HEK293T (cell line): Measurements from ENCODE around the gene RBM26.

Experiments used
- BHLHE40 ChIP-seq: fragments of 450-650 bp; IDR thresholded peaks from 2 replicates; pipeline ENCODE4 v1.6.1; 2016; ENCODE audit warnings: mild to moderate bottlenecking, moderate library complexity, borderline replicate concordance
- CTBP1 ChIP-seq: fragments of 450-650 bp; IDR thresholded peaks from 2 replicates; pipeline ENCODE4 v1.6.1; 2016; ENCODE audit warnings: borderline replicate concordance
- FOXA1 ChIP-seq: fragments of 450-650 bp; IDR thresholded peaks from 2 replicates; pipeline ENCODE4 v1.6.1; 2016; ENCODE audit warnings: mild to moderate bottlenecking
- FOXK2 ChIP-seq: fragments of 450-650 bp; IDR thresholded peaks from 2 replicates; pipeline ENCODE4 v1.6.1; 2016; ENCODE audit warnings: mild to moderate bottlenecking
- FOXM1 ChIP-seq: fragments of 450-650 bp; IDR thresholded peaks from 2 replicates; pipeline ENCODE4 v1.6.1; 2017; ENCODE audit warnings: mild to moderate bottlenecking, borderline replicate concordance
- L3MBTL2 ChIP-seq: fragments of 450-650 bp; conservative IDR thresholded peaks from 2 replicates; pipeline ENCODE4 v1.6.1; 2016; ENCODE audit warnings: mild to moderate bottlenecking
- LEF1 ChIP-seq: fragments of 450-650 bp; IDR thresholded peaks from 2 replicates; pipeline ENCODE4 v1.6.1; 2017; ENCODE audit warnings: mild to moderate bottlenecking, borderline replicate concordance
- NFRKB ChIP-seq: fragments of 450-650 bp; IDR thresholded peaks from 2 replicates; pipeline ENCODE4 v1.6.1; 2016; ENCODE audit warnings: mild to moderate bottlenecking, moderate library complexity
- SP1 ChIP-seq: fragments of 450-650 bp; IDR thresholded peaks from 2 replicates; pipeline ENCODE4 v1.6.1; 2017
- TF ChIP-seq, protein P1 (sequence below): fragments of 450-650 bp; IDR thresholded peaks from 2 replicates; pipeline ENCODE4 v1.6.1; 2016

DNA sequence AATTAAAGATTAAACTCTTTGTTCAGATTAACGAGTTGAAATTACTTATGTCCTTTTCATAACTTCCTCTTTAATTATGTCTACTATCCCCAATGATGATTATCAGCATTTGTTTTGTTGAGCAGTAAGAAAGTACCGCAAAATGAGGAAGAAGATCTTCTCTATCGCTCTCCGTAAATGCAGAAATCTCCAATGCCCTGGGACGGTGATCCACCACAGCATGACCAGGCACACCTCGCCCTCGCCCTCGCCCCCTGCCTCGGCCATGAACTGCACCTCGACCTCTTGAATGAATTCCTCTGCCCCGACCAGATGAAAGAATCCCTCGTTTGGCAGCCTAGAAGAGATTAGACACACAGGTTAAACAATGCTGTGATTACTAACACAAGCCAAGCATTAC lies 69.1 kb downstream of the RBM26 start:
- no peak for TF ChIP-seq SP1
- no peak for TF ChIP-seq L3MBTL2
- TF ChIP-seq FOXA1: no peak
- TF ChIP-seq FOXK2: no peak
- no peak for TF ChIP-seq BHLHE40
- TF ChIP-seq, protein P1, sequence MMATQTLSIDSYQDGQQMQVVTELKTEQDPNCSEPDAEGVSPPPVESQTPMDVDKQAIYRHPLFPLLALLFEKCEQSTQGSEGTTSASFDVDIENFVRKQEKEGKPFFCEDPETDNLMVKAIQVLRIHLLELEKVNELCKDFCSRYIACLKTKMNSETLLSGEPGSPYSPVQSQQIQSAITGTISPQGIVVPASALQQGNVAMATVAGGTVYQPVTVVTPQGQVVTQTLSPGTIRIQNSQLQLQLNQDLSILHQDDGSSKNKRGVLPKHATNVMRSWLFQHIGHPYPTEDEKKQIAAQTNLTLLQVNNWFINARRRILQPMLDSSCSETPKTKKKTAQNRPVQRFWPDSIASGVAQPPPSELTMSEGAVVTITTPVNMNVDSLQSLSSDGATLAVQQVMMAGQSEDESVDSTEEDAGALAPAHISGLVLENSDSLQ: no peak
- no peak for TF ChIP-seq CTBP1
- TF ChIP-seq NFRKB: no peak
- TF ChIP-seq FOXM1: no peak
- TF ChIP-seq LEF1: no peak
